Heart right ventricle (tissue), 16 donors: ENCODE measurements around the gene ZNF121. TPM values are rescaled to one million over a fixed set of nuclear protein-coding genes. Genes with fewer than 3 reads are reported as not detected.

Source experiments
- ATAC-seq, 8 donors: fragments of 200-7000 bp; cut with Tn5 transposase; one replicate each; pipeline ENCODE4 v1.9.1; 2020; ENCODE audit warnings: mild to moderate bottlenecking in 8 of 8, moderate library complexity in 8 of 8, moderate number of reproducible peaks in 1 of 8
- DNase-seq, 2 donors: peaks; one replicate each; pipeline ENCODE4 v3.0.0-alpha.2; 2020
- H3K27ac ChIP-seq, 10 donors: fragments of 200-600 bp; sonication (generic) in 2 of 10; one replicate each; pipeline versions ENCODE4 v1.5.0 to v1.8.0; 2020 to 2022; ENCODE audit warnings: mild to moderate bottlenecking in 3 of 10
- H3K27me3 ChIP-seq, 7 donors: fragments of 200-600 bp; one replicate each; pipeline ENCODE4 v1.8.0; 2021 to 2022; ENCODE audit warnings: mild to moderate bottlenecking in 2 of 7
- H3K36me3 ChIP-seq, 9 donors: fragments of 200-600 bp; sonication (generic) in 1 of 9; one replicate each; pipeline versions ENCODE4 v1.5.0 to v1.8.0; 2020 to 2022; ENCODE audit warnings: mild to moderate bottlenecking in 2 of 9
- H3K4me1 ChIP-seq, 9 donors: fragments of 200-600 bp; sonication (generic) in 1 of 9; one replicate each; pipeline versions ENCODE4 v1.5.0 to v1.8.0; 2020 to 2022; ENCODE audit warnings: mild to moderate bottlenecking in 4 of 9
- H3K4me3 ChIP-seq, 10 donors: fragments of 200-600 bp; sonication (generic) in 2 of 10; one replicate each; pipeline versions ENCODE4 v1.5.0 to v1.8.0; 2020 to 2022; ENCODE audit warnings: mild to moderate bottlenecking in 7 of 10, moderate library complexity in 2 of 10
- H3K9me3 ChIP-seq, 11 donors: fragments of 200-600 bp in 10 of 11; sonication (generic) in 2 of 11; one replicate each; pipeline versions ENCODE4 v1.5.0 to v1.8.0; 2013 to 2022; ENCODE audit warnings: mild to moderate bottlenecking in 2 of 11, control low read depth in 1 of 11, moderate library complexity in 1 of 11
- whole genome bisulfite sequencing, 2 donors: extraction: QIAGEN DNeasy Blood & Tissue Kit; methylation state at CpG; one replicate each; pipeline ENCODE4 v1.1.7; 2013; ENCODE audit warnings: inconsistent platforms in 1 of 2; 5-methylcytosine and 5-hydroxymethylcytosine counted together
- intact Hi-C, 10 donors: fragments of 100-400 bp; cut with DNase I; formaldehyde crosslinking; loops; one replicate each; pipeline versions ENCODE4 v1.11.1 to v1.14.2; 2022
- polyA plus RNA-seq, 2 donors: library from polyadenylated mRNA; stranded (reverse); fragments of 200-250 nt; gene quantifications; one replicate each; pipeline ENCODE4 v1.2.3, GENCODE V29; 2013
- total RNA-seq, 10 donors: library from RNA; stranded (reverse); fragmentation: NEBNext Ultra II Directional in 3 of 10; extraction: Animal tissue kit (Norgen Biotek cat#: 25700) in 3 of 10; gene quantifications; one replicate each; pipeline versions ENCODE4 v1.2.1 to v1.2.4, GENCODE V29; 2021 to 2023
- TF ChIP-seq, protein P1 (sequence below), 9 donors: fragments of 200-600 bp; sonication (generic) in 2 of 9; IDR thresholded peaks; one replicate each; pipeline versions ENCODE4 v1.5.0 to v1.8.0; 2021 to 2022; ENCODE audit warnings: antibody characterized with exemption in 9 of 9, mild to moderate bottlenecking in 5 of 9, moderate library complexity in 1 of 9
- donor health status: Arrhythmogenic right ventricular cardiomyopathy.
- donor health status: ischemic (EF 13 %, LVEDD 7.1; RV severe dilation, severe dysfunction).
- donor health status: healthy with polysubstance abuse.
- donor health status: DM: no; HTN: yes; CAD: no.
- donor health status: DM: no; HTN: no; CAD: no.
- donor health status: ischemic (EF 25% LVEDD 6.9; RV normal size, moderate dysfunction).
- donor health status: ischemic (EF 25% LVEDD 5.7; RV mildly dilated, moderate dysfunction).
- donor health status: healthy.
- donor health status: DM: yes; HTN: yes; CAD: no.
- donor health status: Ischemic cardiomyopathy.
- donor health status: ischemic (EF 35%, LVEDD 5.7; RV mildly dilated, moderate dysfunction).
- donor health status: nonischemic (EF 11% LVEDD 7.7; RV severe dilation, severe dysfunction).
- donor health status: DM: yes; HTN: yes; CAD: no.
- donor health status: PGD.
- donor health status: ischemic (EF 29% LVEDD 5.4; RV normal size, mild dysfunction).
- donor health status: nonischemic (EF 23%, LVEDD 6.1; RV moderate dilation, normal function).

Gene ZNF121
- total and polyA plus RNA-seq, 12 donors = 3.3 to 22.5 (median 19.0) TPM

DNA sequence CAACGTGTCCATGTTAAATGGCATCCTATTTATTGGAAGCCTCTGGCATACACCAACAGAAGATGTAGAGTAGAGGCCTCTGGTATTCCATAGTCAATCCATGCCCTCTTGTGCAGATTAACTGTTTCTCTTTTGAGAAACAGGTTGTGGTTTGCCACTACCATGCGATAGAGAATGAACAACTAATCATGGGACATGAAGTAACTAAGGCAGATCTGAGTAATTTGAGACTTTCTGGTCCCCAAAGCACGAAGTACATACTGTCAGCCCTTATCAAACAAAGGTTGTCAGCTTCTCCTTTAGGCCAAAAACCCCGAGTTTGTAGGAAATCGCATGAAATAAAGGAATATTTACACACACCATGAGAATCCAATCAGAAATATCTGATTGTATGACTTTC lies 3.6 kb downstream of the ZNF121 start:
- peaks cover 0 to 49% (median 6%) of the 10 kb centered on the region in 9 donors for H3K36me3 ChIP-seq
- WGBS, 2 donors = 90 to 93% methylated on average over 5 of the region's 5 CpGs
- intact Hi-C loops = loop anchor here in 5 of 10 donors (5.0 to 10.0 kb wide), 6 partner anchors 42 to 376 kb away; partner anchors contain the start of genes ZNF426 (in 1 of the 5), ZNF561 (in 1 of the 5) and ZNF699 (in 1 of the 5)
- H3K27me3 ChIP-seq = no peaks in the 10 kb centered on the region
- ATAC-seq (no peak), DNase-seq (no peak)
- peaks cover 0 to 34% (median 20%) of the 10 kb centered on the region in 9 donors for H3K4me1 ChIP-seq
- H3K9me3 ChIP-seq = peaks cover 0 to 67% (median 26%) of the 10 kb centered on the region in 11 donors
- TF ChIP-seq, protein P1, sequence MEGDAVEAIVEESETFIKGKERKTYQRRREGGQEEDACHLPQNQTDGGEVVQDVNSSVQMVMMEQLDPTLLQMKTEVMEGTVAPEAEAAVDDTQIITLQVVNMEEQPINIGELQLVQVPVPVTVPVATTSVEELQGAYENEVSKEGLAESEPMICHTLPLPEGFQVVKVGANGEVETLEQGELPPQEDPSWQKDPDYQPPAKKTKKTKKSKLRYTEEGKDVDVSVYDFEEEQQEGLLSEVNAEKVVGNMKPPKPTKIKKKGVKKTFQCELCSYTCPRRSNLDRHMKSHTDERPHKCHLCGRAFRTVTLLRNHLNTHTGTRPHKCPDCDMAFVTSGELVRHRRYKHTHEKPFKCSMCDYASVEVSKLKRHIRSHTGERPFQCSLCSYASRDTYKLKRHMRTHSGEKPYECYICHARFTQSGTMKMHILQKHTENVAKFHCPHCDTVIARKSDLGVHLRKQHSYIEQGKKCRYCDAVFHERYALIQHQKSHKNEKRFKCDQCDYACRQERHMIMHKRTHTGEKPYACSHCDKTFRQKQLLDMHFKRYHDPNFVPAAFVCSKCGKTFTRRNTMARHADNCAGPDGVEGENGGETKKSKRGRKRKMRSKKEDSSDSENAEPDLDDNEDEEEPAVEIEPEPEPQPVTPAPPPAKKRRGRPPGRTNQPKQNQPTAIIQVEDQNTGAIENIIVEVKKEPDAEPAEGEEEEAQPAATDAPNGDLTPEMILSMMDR (IDR thresholded peaks at IDR 0.05) = no peak
- peak overlapping the region in 1 of 10 donors; percentile 44 for H3K27ac ChIP-seq
- H3K4me3 ChIP-seq = no peak overlapping the region

DNA sequence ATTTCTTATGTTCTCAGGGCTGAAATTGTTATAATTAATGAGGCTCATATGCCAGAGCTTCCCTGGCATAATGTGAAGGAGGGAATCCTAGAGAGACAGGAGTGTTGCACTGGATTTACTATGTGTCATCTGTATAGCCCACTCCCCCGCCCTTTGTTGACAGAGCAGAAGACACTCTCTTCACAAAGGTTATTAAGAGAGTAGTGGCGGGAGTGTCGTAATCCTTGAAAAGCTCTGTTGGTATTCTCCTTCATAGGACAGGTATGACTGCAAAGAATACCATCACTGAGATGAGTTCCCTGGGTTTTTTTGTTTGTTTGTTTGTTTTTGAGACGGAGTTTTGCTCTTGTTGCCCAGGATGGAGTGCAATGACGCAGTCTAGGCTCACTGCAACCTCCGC lies 14.0 kb downstream of the ZNF121 start:
- peaks cover 0 to 6% (median 0%) of the 10 kb centered on the region in 9 donors for H3K4me1 ChIP-seq
- H3K27me3 ChIP-seq = no peaks in the 10 kb centered on the region
- TF ChIP-seq, protein P1 (IDR thresholded peaks at IDR 0.05) = no peak
- no peak for ATAC-seq
- no peak overlapping the region for H3K27ac ChIP-seq
- 98 to 100% methylated on average over 6 of the region's 6 CpGs for WGBS, 2 donors
- peaks cover 0 to 100% (median 96%) of the 10 kb centered on the region in 11 donors for H3K9me3 ChIP-seq
- peaks cover 14 to 95% (median 41%) of the 10 kb centered on the region in 9 donors for H3K36me3 ChIP-seq
- intact Hi-C loops = loop anchor here in 2 of 10 donors (1.0 to 10.0 kb wide), 2 partner anchors 29 to 135 kb away; partner anchors contain the start of gene ZNF266 (in 1 of the 2)
- no peak overlapping the region for H3K4me3 ChIP-seq
- DNase-seq = no peak

DNA sequence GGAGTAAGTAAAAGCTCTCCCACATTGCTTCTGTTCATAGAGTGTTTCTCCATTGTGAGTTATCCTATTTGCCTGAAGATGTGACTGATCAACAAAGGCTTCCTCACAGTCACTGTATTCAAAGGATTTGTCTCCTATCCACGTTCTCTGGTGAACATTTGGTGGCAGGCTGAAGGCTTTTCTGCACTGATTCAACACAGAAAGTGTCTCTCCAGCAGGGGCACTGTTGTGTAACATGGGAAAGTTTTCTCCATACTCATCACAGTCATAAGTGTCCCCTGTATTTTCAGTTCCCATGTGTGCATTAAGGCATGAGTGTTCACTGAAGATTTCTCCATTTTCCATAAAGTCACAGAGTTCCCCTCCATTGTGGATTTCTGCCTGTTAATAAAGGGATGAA lies 17.6 kb downstream of the ZNF121 start:
- no peak overlapping the region for H3K27ac ChIP-seq
- no peaks in the 10 kb centered on the region for H3K4me1 ChIP-seq
- ATAC-seq (no peak), DNase-seq (no peak)
- intact Hi-C loops = no loop called here
- H3K36me3 ChIP-seq = peaks cover 14 to 99% (median 71%) of the 10 kb centered on the region in 9 donors
- H3K9me3 ChIP-seq = peaks cover 0 to 100% (median 97%) of the 10 kb centered on the region in 11 donors
- TF ChIP-seq, protein P1 (IDR thresholded peaks at IDR 0.05) = no peak
- H3K4me3 ChIP-seq = no peak overlapping the region
- H3K27me3 ChIP-seq = no peaks in the 10 kb centered on the region
- 98 to 100% methylated on average over 1 of the region's 1 CpG for WGBS, 2 donors

DNA sequence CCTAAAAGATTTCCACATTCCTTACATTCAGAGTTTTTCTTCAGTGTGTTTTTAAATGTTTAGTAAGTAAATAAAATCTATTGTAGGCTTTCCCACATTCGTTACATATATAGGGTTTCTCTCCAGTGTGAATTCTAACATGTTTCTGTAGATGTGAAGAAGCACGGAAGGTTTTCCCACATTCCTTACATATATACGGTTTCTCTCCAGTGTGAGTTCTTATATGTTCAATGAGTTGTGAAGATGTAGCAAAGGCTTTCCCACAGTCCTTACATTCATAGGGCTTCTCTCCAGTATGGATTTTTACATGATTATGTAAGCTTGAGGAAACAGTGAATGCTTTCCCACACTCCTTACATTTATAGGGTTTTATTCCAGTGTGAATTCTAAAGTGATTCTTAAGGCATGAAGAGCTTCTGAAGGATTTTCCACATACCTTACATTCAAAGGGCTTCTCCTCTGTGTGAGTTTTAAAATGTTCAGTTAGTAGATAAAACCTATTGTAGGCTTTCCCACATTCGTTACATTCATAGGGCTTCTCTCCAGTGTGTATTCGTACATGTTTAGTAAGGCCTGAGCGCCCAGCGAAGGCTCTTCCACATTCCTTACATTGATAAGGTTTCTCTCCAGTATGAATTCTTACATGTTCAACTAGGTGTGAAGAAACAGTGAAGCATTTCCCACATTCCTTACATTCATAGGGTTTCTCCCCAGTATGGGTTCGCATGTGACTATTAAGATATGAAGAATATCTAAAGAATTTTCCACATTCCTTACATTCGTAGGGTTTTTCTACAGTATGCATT lies 18.2 kb downstream of the ZNF121 start:
- H3K27me3 ChIP-seq = no peaks in the 10 kb centered on the region
- H3K4me1 ChIP-seq = no peaks in the 10 kb centered on the region
- H3K36me3 ChIP-seq = peaks cover 14 to 99% (median 77%) of the 10 kb centered on the region in 9 donors
- H3K27ac ChIP-seq = no peak overlapping the region
- no peak for ATAC-seq
- TF ChIP-seq, protein P1 (IDR thresholded peaks at IDR 0.05) = no peak
- intact Hi-C loops = no loop called here
- DNase-seq = no peak
- H3K4me3 ChIP-seq = no peak overlapping the region
- peaks cover 0 to 100% (median 98%) of the 10 kb centered on the region in 11 donors for H3K9me3 ChIP-seq
- WGBS, 2 donors = 95 to 97% methylated on average over 9 of the region's 9 CpGs
